ENCODE measurements around the gene CLEC18A.

GRCh38 chr16:69942627-69943170, 8.4 kb upstream of the CLEC18A start:
- TF ChIP-seq CEBPB (IDR thresholded peaks at IDR 0.05; ENCODE audit: low read depth, low read length), result no peak
- TF ChIP-seq USF2 (IDR thresholded peaks at IDR 0.05; ENCODE audit: low read depth, low read length), result no peak
- no peak for TF ChIP-seq RAD21 (IDR thresholded peaks at IDR 0.05; ENCODE audit: low read length)
- TF ChIP-seq, protein P1, sequence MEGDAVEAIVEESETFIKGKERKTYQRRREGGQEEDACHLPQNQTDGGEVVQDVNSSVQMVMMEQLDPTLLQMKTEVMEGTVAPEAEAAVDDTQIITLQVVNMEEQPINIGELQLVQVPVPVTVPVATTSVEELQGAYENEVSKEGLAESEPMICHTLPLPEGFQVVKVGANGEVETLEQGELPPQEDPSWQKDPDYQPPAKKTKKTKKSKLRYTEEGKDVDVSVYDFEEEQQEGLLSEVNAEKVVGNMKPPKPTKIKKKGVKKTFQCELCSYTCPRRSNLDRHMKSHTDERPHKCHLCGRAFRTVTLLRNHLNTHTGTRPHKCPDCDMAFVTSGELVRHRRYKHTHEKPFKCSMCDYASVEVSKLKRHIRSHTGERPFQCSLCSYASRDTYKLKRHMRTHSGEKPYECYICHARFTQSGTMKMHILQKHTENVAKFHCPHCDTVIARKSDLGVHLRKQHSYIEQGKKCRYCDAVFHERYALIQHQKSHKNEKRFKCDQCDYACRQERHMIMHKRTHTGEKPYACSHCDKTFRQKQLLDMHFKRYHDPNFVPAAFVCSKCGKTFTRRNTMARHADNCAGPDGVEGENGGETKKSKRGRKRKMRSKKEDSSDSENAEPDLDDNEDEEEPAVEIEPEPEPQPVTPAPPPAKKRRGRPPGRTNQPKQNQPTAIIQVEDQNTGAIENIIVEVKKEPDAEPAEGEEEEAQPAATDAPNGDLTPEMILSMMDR (conservative IDR thresholded peaks at IDR 0.05; ENCODE audit: low read depth, low read length), result no peak
- TF ChIP-seq ELK1 (IDR thresholded peaks at IDR 0.05; ENCODE audit: borderline replicate concordance, low read depth, low read length), result no peak
- TF ChIP-seq POLR2A (IDR thresholded peaks at IDR 0.05; ENCODE audit: low read depth, low read length), result no peak
- TF ChIP-seq RCOR1 (IDR thresholded peaks at IDR 0.05; ENCODE audit: insufficient replicate concordance, low read length), result no peak
- no peak for TF ChIP-seq CHD1 (IDR thresholded peaks at IDR 0.05; ENCODE audit: low read depth, low read length)
- TF ChIP-seq MXI1 (IDR thresholded peaks at IDR 0.05; ENCODE audit: borderline replicate concordance, low read depth, low read length), result no peak
- TF ChIP-seq SMC3 (IDR thresholded peaks at IDR 0.05; ENCODE audit: low read depth, low read length), result no peak
- TF ChIP-seq NFE2L2 (IDR thresholded peaks at IDR 0.05; ENCODE audit: low read depth, low read length), result no peak
- no peak for TF ChIP-seq BHLHE40 (IDR thresholded peaks at IDR 0.05; ENCODE audit: low read depth, low read length)
- TF ChIP-seq MAFK (IDR thresholded peaks at IDR 0.05; ENCODE audit: low read depth, low read length), result no peak
